B cell (primary cell): ENCODE measurements around the gene BUD13. TPM values are rescaled to one million over a fixed set of nuclear protein-coding genes. Genes with fewer than 3 reads are reported as not detected.

Source experiments
- ATAC-seq: fragments of 200-7000 bp; cut with Tn5 transposase; one replicate; pipeline ENCODE4 v1.10.0; 2021; ENCODE audit warnings: low read depth, mild to moderate bottlenecking, moderate number of reproducible peaks, moderate library complexity
- CTCF ChIA-PET: fragments of 350-600 bp; sonication (Branson Sonifier 250); formaldehyde crosslinking; loops from one replicate; lab custom pipeline; 2021; ENCODE audit warnings: antibody characterized with exemption, inconsistent platforms; lab: Charles Lee
- POLR2A ChIA-PET: fragments of 350-600 bp; sonication (Branson Sonifier 250); formaldehyde crosslinking; loops from one replicate; lab custom pipeline; 2021; ENCODE audit warnings: antibody characterized with exemption; lab: Charles Lee
- DNase-seq: peaks from one replicate; pipeline ENCODE4 v3.0.0; 2013
- H2AFZ ChIP-seq: 2 replicates; pipeline ENCODE4 v1.6.1; 2012; ENCODE audit warnings: mild to moderate bottlenecking, low read depth, low read length; ENCODE audit not compliant: insufficient read depth, poor library complexity, severe bottlenecking
- H3K27ac ChIP-seq, 2 donors: 1 replicate in 1 of 2; 2 replicates in 1 of 2; pipeline ENCODE4 v1.5.1; 2012 to 2013; ENCODE audit warnings: low read length in 2 of 2, mild to moderate bottlenecking in 2 of 2, moderate library complexity in 1 of 2
- H3K27me3 ChIP-seq, 4 experiments: fragments of 200-600 bp in 1 of 4; sonication (generic) in 1 of 4; replicated peaks in 1 of 4; 1 replicate in 2 of 4; 2 replicates in 2 of 4; pipeline versions ENCODE4 v1.6.1 to v1.7.0; 2013 to 2016; ENCODE audit warnings: low read length in 3 of 4, mild to moderate bottlenecking in 2 of 4, mixed read lengths in 1 of 4, moderate library complexity in 1 of 4; ENCODE audit not compliant: insufficient read depth in 4 of 4, control insufficient read depth in 3 of 4; ENCODE audit errors: control extremely low read depth in 1 of 4
- H3K36me3 ChIP-seq, 2 experiments: replicated peaks in 1 of 2; 1 replicate in 1 of 2; 2 replicates in 1 of 2; pipeline versions ENCODE4 v1.6.1 to v1.7.1; 2013; ENCODE audit warnings: low read length in 1 of 2; ENCODE audit not compliant: insufficient read depth in 2 of 2, control insufficient read depth in 1 of 2; ENCODE audit errors: control extremely low read depth in 1 of 2, extremely low read depth in 1 of 2
- H3K4me1 ChIP-seq, 2 donors: fragments of 200-600 bp in 1 of 2; sonication (generic) in 1 of 2; 1 replicate in 1 of 2; 2 replicates in 1 of 2; pipeline versions ENCODE4 v1.5.1 to v1.6.1; 2013 to 2017; ENCODE audit warnings: low read length in 2 of 2; ENCODE audit not compliant: control insufficient read depth in 2 of 2, insufficient read depth in 2 of 2
- H3K4me2 ChIP-seq: replicated peaks from 2 replicates; pipeline ENCODE3; 2012; ENCODE audit warnings: mild to moderate bottlenecking, low read depth, low read length; ENCODE audit not compliant: poor library complexity, severe bottlenecking
- H3K4me3 ChIP-seq, 5 experiments: fragments of 200-600 bp in 1 of 5; sonication (generic) in 1 of 5; 1 replicate in 3 of 5; 2 replicates in 2 of 5; pipeline versions ENCODE4 v1.5.1 to v1.7.0; 2011 to 2016; ENCODE audit warnings: low read length in 4 of 5, mild to moderate bottlenecking in 4 of 5, low read depth in 2 of 5, control low read depth in 1 of 5, moderate library complexity in 1 of 5; ENCODE audit not compliant: insufficient read depth in 1 of 5; ENCODE audit errors: control extremely low read depth in 1 of 5, extremely low read depth in 1 of 5
- H3K79me2 ChIP-seq: fragments of 200-600 bp; sonication (generic); one replicate; pipeline ENCODE4 v1.6.0; 2016; ENCODE audit warnings: low read length; ENCODE audit not compliant: control insufficient read depth, insufficient read depth
- H3K9ac ChIP-seq: fragments of 200-600 bp; sonication (generic); 2 replicates; pipeline ENCODE4 v1.6.1; 2017; ENCODE audit warnings: mild to moderate bottlenecking, low read length, moderate library complexity
- H3K9me3 ChIP-seq, 3 donors: one replicate each; pipeline versions ENCODE4 v1.6.1 to v1.7.1; 2013; ENCODE audit warnings: low read length in 2 of 3; ENCODE audit not compliant: control insufficient read depth in 2 of 3, insufficient read depth in 1 of 3; ENCODE audit errors: control extremely low read depth in 1 of 3
- H4K20me1 ChIP-seq: 2 replicates; pipeline ENCODE4 v1.6.0; 2012; ENCODE audit warnings: mild to moderate bottlenecking, low read length; ENCODE audit not compliant: insufficient read depth, control insufficient read depth, poor library complexity, severe bottlenecking
- H3K27ac Mint-ChIP-seq: one replicate; pipeline ENCODE4 v1.8.0; 2021; ENCODE audit warnings: mixed read lengths
- H3K27me3 Mint-ChIP-seq: one replicate; pipeline ENCODE4 v1.8.0; 2021; ENCODE audit warnings: mixed read lengths
- H3K4me1 Mint-ChIP-seq: one replicate; pipeline ENCODE4 v1.8.0; 2021; ENCODE audit warnings: mixed read lengths
- H3K4me3 Mint-ChIP-seq: one replicate; pipeline ENCODE4 v1.8.0; 2021; ENCODE audit warnings: mixed read lengths
- H3K9me3 Mint-ChIP-seq: one replicate; pipeline ENCODE4 v1.8.0; 2022; ENCODE audit warnings: mixed read lengths; ENCODE audit not compliant: insufficient read depth
- CTCF ChIP-seq: fragments of 200-600 bp; IDR thresholded peaks from one replicate; pipeline ENCODE4 v1.8.0; 2022; ENCODE audit warnings: antibody characterized with exemption, mild to moderate bottlenecking
- EZH2 ChIP-seq: IDR thresholded peaks from 2 replicates; pipeline ENCODE4 v1.6.1; 2012; ENCODE audit warnings: borderline replicate concordance, low read depth, mild to moderate bottlenecking, moderate library complexity, low read length; ENCODE audit not compliant: insufficient read depth, poor library complexity, severe bottlenecking
- WGBS: methylation state at CpG from one replicate; pipeline ENCODE4 v1.1.5; 2013; ENCODE audit warnings: missing lambda C conversion rate; ENCODE audit not compliant: insufficient coverage; 5-methylcytosine and 5-hydroxymethylcytosine counted together
- intact Hi-C: fragments of 100-400 bp; cut with micrococcal nuclease; formaldehyde crosslinking; loops from one replicate; pipeline ENCODE4 v1.10.0; 2022
- polyA plus RNA-seq: library from polyadenylated mRNA; depleted of rRNA; stranded (reverse); fragments of >200 nt; gene quantifications from 2 replicates; pipeline ENCODE4 v1.2.3, GENCODE V29; 2012
- total RNA-seq, 2 donors: library from RNA; stranded (reverse); fragments of 120-200 nt in 1 of 2; gene quantifications; 1 replicate in 1 of 2; 2 replicates in 1 of 2; pipeline versions ENCODE4 v1.2.3 to v1.2.4, GENCODE V29; 2013 to 2022

BUD13 gene
- total and polyA plus RNA-seq, 2 donors (not counting 1 experiment from before 2014, with no cell fraction given): 14.1 to 24.2 TPM

- H2AFZ ChIP-seq: no peak overlapping the region
- ATAC-seq (no peak), DNase-seq (no peak)
- no peak overlapping the region for H3K9ac ChIP-seq
- Mint-ChIP-seq H3K4me3 (no peak overlapping the region), H3K4me1 (no peaks in the 10 kb centered on the region), H3K27ac (no peak overlapping the region), H3K27me3 (no peaks in the 10 kb centered on the region), H3K9me3 (no peaks in the 10 kb centered on the region)
- no peak overlapping the region for H3K27ac ChIP-seq
- CTCF ChIA-PET: interaction anchor here (0.8 to 1.2 kb wide), 2 partner anchors 9 to 41 kb away, joined by 3 read pairs; partner anchors contain the start of gene APOA5
- no peak overlapping the region for H3K4me3 ChIP-seq
- POLR2A ChIA-PET: no interaction called here
- H3K36me3 ChIP-seq: peaks cover 7 to 70% of the 10 kb centered on the region in 2 experiments
- no peak for TF ChIP-seq CTCF
- no peak for TF ChIP-seq EZH2
- H3K79me2 ChIP-seq: no peaks in the 10 kb centered on the region
- intact Hi-C loops: no loop called here
- 93% methylated on average over 1 of the region's 2 CpGs for WGBS
- no peaks in the 10 kb centered on the region for H4K20me1 ChIP-seq
- no peaks in the 10 kb centered on the region for H3K9me3 ChIP-seq
- H3K4me2 ChIP-seq: no peak overlapping the region
- H3K4me1 ChIP-seq: no peaks in the 10 kb centered on the region
- no peaks in the 10 kb centered on the region for H3K27me3 ChIP-seq
Observed at GRCh38 chr11:116750070-116750718, 22.6 kb downstream of the BUD13 start.

- WGBS: no CpG with 5 or more reads among the region's 6 CpGs
- Mint-ChIP-seq H3K27ac (no peak overlapping the region), H3K4me1 (no peaks in the 10 kb centered on the region), H3K27me3 (no peaks in the 10 kb centered on the region), H3K9me3 (no peaks in the 10 kb centered on the region), H3K4me3 (no peak overlapping the region)
- DNase-seq: no peak
- no peak overlapping the region for H3K27ac ChIP-seq
- TF ChIP-seq EZH2: no peak
- no peak for TF ChIP-seq CTCF
- no peak overlapping the region for H3K4me2 ChIP-seq
- H3K9me3 ChIP-seq: no peaks in the 10 kb centered on the region
- CTCF ChIA-PET: interaction anchor here (3.2 kb wide), 1 partner anchor 9 kb away, joined by 19 read pairs; no protein-coding TSS in a partner anchor
- intact Hi-C loops: no loop called here
- no peak overlapping the region for H3K4me3 ChIP-seq
- POLR2A ChIA-PET: no interaction called here
- H3K79me2 ChIP-seq: no peaks in the 10 kb centered on the region
- H3K27me3 ChIP-seq: no peaks in the 10 kb centered on the region
- no peak for ATAC-seq
- peaks cover 1 to 11% of the 10 kb centered on the region in 2 experiments for H3K36me3 ChIP-seq
- H2AFZ ChIP-seq: no peak overlapping the region
- no peaks in the 10 kb centered on the region for H3K4me1 ChIP-seq
- H4K20me1 ChIP-seq: no peaks in the 10 kb centered on the region
- H3K9ac ChIP-seq: no peak overlapping the region
Observed at GRCh38 chr11:116742104-116742503, 30.7 kb downstream of the BUD13 start.
